Lower lobe of right lung (tissue), 2 donors: ENCODE results near the gene RASA3. TPM values are rescaled to one million over a fixed set of nuclear protein-coding genes. Genes with fewer than 3 reads are reported as not detected.
A peak's percentile ranks its signal among the peaks of the same experiment; 100 is the strongest.

Experiments used
- ATAC-seq, 2 donors: fragments of 200-7000 bp; cut with Tn5 transposase; one replicate each; pipeline ENCODE4 v1.9.1; 2020 to 2022; ENCODE audit warnings: mild to moderate bottlenecking in 2 of 2, moderate library complexity in 2 of 2
- DNase-seq: peaks from one replicate; pipeline ENCODE4 v3.0.0-alpha.2; 2020
- H3K27ac ChIP-seq: fragments of 200-600 bp; one replicate; pipeline ENCODE4 v1.8.0; 2022
- H3K27me3 ChIP-seq: fragments of 200-600 bp; one replicate; pipeline ENCODE4 v1.8.0; 2022; ENCODE audit warnings: low read depth
- H3K36me3 ChIP-seq: fragments of 200-600 bp; one replicate; pipeline ENCODE4 v1.8.0; 2022; ENCODE audit warnings: mild to moderate bottlenecking
- H3K4me1 ChIP-seq: fragments of 200-600 bp; one replicate; pipeline ENCODE4 v1.8.0; 2022
- H3K4me3 ChIP-seq: fragments of 200-600 bp; one replicate; pipeline ENCODE4 v1.8.0; 2022; ENCODE audit warnings: mild to moderate bottlenecking
- H3K9me3 ChIP-seq: fragments of 200-600 bp; one replicate; pipeline ENCODE4 v1.8.0; 2022
- intact Hi-C: fragments of 100-400 bp; cut with DNase I; formaldehyde crosslinking; loops from one replicate; pipeline ENCODE4 v1.11.0; 2022
- total RNA-seq: library from RNA; stranded (reverse); fragmentation: NEBNext Ultra II Directional; extraction: Animal tissue kit (Norgen Biotek cat#: 25700); gene quantifications from one replicate; pipeline ENCODE4 v1.2.1, GENCODE V29; 2021
- TF ChIP-seq, protein P1 (sequence below): fragments of 200-600 bp; IDR thresholded peaks from one replicate; pipeline ENCODE4 v1.8.0; 2022; ENCODE audit warnings: antibody characterized with exemption, mild to moderate bottlenecking
- donor health status: DM: no; HTN: yes; CAD: no; lungs with severe emphysema.

RASA3 gene
- total RNA-seq, 1 donor from 2014 or later, result 19.1 TPM

DNA sequence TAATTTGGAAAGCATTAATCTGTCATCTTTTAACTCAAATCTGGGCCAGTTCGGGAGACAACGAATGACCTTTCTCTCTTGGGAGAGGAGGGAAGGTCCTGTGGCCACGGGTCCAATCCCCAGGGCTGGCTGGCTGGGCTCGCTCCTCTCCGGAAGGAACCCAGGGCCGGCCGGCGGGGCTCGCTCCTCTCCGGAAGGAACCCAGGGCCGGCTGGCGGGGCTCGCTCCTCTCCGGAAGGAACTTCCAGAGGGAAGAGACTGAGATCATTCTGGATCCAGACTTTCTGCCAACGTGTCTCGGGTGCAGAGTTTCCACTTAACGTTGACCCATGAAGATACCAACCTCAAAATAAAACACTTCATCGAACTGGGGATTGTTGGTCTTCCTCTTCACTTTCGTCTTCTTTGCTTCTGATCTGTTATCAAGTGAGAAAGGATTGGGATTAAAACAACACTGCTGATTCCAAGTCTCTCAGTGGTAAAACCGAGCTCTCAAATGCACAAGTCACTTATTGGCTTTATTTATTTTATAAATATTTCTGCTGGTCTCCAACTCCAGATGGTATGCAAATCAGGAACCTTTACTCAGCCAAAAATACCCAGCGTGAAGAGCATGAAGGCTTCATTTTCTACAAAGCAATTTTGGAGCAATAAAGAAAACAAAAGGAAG, 105.2 kb downstream of the RASA3 start:
- no peaks in the 10 kb centered on the region for H3K9me3 ChIP-seq
- peaks cover 36% of the 10 kb centered on the region for H3K4me1 ChIP-seq
- TF ChIP-seq, protein P1, sequence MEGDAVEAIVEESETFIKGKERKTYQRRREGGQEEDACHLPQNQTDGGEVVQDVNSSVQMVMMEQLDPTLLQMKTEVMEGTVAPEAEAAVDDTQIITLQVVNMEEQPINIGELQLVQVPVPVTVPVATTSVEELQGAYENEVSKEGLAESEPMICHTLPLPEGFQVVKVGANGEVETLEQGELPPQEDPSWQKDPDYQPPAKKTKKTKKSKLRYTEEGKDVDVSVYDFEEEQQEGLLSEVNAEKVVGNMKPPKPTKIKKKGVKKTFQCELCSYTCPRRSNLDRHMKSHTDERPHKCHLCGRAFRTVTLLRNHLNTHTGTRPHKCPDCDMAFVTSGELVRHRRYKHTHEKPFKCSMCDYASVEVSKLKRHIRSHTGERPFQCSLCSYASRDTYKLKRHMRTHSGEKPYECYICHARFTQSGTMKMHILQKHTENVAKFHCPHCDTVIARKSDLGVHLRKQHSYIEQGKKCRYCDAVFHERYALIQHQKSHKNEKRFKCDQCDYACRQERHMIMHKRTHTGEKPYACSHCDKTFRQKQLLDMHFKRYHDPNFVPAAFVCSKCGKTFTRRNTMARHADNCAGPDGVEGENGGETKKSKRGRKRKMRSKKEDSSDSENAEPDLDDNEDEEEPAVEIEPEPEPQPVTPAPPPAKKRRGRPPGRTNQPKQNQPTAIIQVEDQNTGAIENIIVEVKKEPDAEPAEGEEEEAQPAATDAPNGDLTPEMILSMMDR, result no peak
- ATAC-seq (no peak), DNase-seq (no peak)
- no peaks in the 10 kb centered on the region for H3K27me3 ChIP-seq
- intact Hi-C loops, result no loop called here
- H3K36me3 ChIP-seq, result peaks cover 34% of the 10 kb centered on the region
- H3K4me3 ChIP-seq, result no peak overlapping the region
- H3K27ac ChIP-seq, result peak overlapping the region; percentile 51

DNA sequence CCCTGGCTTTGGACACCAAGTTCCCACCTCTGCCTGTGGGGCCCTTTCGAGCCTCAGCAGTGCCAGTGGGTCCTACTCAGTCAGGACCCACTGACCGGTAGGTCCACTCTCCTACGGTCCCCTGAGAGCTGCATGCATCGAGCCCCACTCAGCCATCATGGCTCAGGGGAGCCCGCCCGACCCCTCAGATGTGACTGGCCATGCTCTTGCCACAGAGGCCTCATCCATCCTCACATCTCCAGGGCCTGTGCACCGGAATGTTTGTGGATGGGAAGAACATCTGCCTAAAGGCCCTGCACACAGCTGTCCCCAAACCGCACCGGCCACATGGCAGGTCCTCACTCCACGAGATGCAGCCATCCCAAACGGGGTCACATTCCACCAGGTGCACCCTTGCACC, 105.9 kb downstream of the RASA3 start:
- TF ChIP-seq, protein P1, result no peak
- DNase-seq, result no peak
- intact Hi-C loops, result no loop called here

DNA sequence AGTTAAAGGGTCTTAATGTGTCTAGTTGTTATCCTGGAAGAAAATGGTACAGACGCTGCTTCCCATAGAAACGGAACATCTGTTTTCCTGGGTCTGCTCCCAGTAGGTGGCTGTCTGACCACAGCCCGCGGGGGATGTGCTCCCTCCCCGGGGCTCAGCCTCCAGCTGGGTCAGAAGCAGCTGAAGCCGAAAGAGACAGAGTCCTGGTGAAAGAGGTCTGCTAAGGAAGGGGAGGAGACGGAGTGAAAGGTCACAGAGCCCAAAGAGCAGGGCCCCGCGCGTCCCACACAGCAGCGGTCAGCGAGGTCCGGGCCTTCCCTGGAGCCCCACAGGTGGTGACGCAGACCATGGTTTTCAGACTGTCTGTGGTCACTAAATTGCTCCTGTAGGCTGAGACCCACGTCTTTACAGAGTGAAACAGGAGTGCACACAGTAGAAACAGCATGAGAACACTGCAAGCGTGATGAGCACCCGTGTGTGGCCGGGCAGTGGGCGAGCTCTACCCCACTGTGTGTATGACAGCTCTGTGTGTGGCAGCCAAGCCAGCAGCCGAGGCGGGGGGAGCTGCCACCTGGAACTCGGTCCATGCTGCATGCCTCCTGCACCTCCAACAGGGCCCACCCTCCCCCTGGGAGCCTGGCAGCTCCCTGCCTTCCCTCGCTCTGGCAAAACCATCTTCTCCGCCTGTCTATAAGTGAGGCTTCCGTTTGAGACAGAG, 106.5 kb downstream of the RASA3 start:
- peak overlapping the region; percentile 51 for H3K27ac ChIP-seq

More for the DNA sequence above, 105.9 kb downstream of the RASA3 start:
- Histone ChIP-seq H3K27ac (peak overlapping the region; percentile 51), H3K27me3 (no peaks in the 10 kb centered on the region), H3K4me1 (peaks cover 30% of the 10 kb centered on the region), H3K36me3 (peaks cover 41% of the 10 kb centered on the region), H3K9me3 (no peaks in the 10 kb centered on the region), H3K4me3 (no peak overlapping the region)
- ATAC-seq, result no peak

DNA sequence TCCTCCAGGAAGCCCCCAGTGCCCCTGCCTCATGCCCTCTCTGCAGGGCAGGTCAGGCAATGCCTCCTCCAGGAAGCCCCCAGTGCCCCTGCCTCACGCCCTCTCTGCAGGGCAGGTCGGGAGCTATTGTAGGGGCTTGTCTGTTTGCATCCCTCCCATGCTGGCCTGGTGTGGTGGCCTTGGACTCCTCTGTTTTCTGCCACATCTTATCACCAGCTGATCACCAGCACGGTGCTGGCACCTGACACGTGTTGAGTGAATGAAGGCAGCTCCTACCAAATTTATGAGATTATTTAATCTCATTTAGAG, 107.1 kb downstream of the RASA3 start:
- Histone ChIP-seq H3K4me1 (peaks cover 30% of the 10 kb centered on the region), H3K27me3 (no peaks in the 10 kb centered on the region), H3K4me3 (no peak overlapping the region), H3K27ac (no peak overlapping the region), H3K9me3 (no peaks in the 10 kb centered on the region), H3K36me3 (peaks cover 52% of the 10 kb centered on the region)
- DNase-seq (no peak), ATAC-seq (no peak)
- TF ChIP-seq, protein P1, result no peak
- intact Hi-C loops, result no loop called here

More for the DNA sequence above, 106.5 kb downstream of the RASA3 start:
- TF ChIP-seq, protein P1, result no peak
- Histone ChIP-seq H3K36me3 (peaks cover 47% of the 10 kb centered on the region), H3K27me3 (no peaks in the 10 kb centered on the region), H3K4me1 (peaks cover 30% of the 10 kb centered on the region), H3K4me3 (no peak overlapping the region), H3K9me3 (no peaks in the 10 kb centered on the region)
- ATAC-seq (peak in 1 of 2 donors; percentile 22), DNase-seq (no peak)
- intact Hi-C loops, result no loop called here

DNA sequence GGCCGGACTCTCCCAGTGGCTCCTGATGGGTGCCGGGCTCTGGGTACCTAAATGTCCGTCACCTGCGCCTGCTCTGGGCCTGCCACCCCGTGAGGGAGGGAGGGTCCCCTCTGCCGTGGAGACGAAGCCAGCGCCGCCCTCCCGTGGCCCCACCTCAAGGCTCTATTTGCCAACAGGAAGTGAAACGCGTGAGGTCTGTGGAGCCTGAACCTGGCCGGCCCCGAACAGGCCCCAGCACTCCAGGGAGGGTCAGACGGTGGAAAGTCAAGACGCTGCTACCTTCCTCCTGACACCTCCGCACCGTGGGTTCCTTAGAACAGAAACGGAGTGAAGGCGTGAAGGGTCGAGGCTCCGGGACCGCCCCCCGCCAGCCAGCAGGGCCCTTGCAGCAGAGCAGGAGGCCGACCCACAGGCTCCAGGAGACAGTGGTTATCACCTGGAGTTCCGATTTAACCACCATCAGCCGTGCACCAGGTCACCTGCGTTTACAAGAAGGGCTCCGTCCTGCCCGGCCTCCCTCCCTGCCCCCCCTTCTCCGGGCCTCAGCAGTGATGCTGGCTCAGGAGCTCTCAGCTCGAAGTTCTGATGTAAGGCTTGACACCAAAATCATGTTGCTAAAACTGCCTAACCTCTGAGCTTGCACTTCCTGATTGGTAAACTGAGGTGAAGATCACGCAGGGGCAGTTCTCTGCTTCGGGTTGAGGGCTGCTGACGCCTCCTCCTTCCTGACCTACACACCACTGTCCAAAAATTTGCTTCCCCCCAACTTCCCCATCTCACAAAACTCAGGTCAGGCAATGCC, 107.6 kb downstream of the RASA3 start:
- no peak overlapping the region for H3K4me3 ChIP-seq
- ATAC-seq, result peak; percentile 3 to 13
- peaks cover 53% of the 10 kb centered on the region for H3K36me3 ChIP-seq
- no peaks in the 10 kb centered on the region for H3K9me3 ChIP-seq
- intact Hi-C loops, result no loop called here
- H3K27ac ChIP-seq, result no peak overlapping the region
- no peak for DNase-seq
- H3K27me3 ChIP-seq, result no peaks in the 10 kb centered on the region
- TF ChIP-seq, protein P1, result no peak
- H3K4me1 ChIP-seq, result peaks cover 30% of the 10 kb centered on the region
